Memory B cell (primary cell): Measurements from ENCODE around the gene RASGRP4.
"Not testable (repeated sequence)": the region's sequence is repeated elsewhere in the genome, so short reads cannot be mapped to it uniquely, and the experiment has no call there.

Experiments
- ATAC-seq: fragments of 150-1000 bp; cut with Tn5 transposase; 2 replicates; pipeline ENCODE4 v1.10.0; 2021; ENCODE audit warnings: low read depth, mild to moderate bottlenecking, moderate library complexity
- DNase-seq, 2 donors: peaks; one replicate each; pipeline ENCODE4 v3.0.0; 2022; ENCODE audit warnings: low spot score in 2 of 2
- H3K27ac Mint-ChIP-seq: one replicate; pipeline ENCODE4 v1.8.0; 2022; ENCODE audit warnings: mild to moderate bottlenecking, moderate library complexity, mixed read lengths
- H3K27me3 Mint-ChIP-seq: one replicate; pipeline ENCODE4 v1.8.0; 2022; ENCODE audit warnings: mixed read lengths
- H3K36me3 Mint-ChIP-seq: one replicate; pipeline ENCODE4 v1.8.0; 2022; ENCODE audit warnings: mild to moderate bottlenecking, mixed read lengths
- H3K4me1 Mint-ChIP-seq: one replicate; pipeline ENCODE4 v1.8.0; 2022; ENCODE audit warnings: mixed read lengths
- H3K4me3 Mint-ChIP-seq: one replicate; pipeline ENCODE4 v1.8.0; 2022; ENCODE audit warnings: mild to moderate bottlenecking, moderate library complexity, mixed read lengths
- H3K9me3 Mint-ChIP-seq: one replicate; pipeline ENCODE4 v1.8.0; 2022; ENCODE audit warnings: mixed read lengths

Gene RASGRP4

DNA sequence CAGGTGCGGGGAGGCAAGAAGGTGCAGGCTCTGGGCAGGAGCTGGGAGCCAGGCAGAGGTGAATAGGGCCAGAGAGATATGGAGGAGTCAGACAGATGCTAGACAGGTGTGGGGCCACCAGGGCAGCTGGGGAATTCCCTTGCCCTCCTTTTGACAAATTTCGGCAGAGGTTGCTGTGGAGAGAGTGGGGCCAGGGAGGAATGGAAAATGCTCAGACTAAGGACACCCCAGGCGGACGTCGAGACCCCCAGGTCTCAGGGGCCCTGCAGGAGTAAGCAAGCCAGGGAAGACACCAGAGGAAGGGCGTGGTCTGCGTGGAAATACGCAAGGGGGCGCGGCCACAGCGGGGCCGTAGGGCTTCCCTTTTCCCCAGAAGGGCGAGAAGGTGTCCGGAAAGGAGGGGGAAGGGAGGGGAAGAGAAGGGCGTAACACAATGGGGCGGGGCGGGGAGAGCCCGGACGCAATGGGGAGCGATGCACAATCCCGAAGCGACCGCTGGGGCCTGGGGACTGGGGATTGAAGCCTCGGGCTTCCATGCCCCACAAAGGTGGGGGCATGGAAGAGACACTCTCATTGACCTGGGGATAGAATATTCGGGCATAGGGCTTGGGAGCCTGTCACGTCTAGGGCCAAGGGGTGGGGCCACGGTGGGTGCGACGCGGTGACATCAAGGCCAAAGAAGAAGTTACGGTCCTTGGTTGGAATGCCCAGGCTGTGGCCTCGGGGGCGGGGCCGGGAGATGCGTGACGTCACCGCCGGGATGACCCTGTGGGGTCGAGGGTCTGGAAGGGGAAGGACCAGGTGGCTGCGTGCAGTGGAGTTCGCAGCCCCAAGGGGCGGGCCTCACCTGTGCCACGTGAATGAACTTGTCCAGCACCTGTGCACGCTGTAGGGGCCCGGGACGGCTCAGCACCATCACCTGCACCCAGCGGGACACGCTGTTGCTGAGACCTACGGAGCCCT lies 8.2 kb downstream of the RASGRP4 start:
- Mint-ChIP-seq H3K36me3 (no peaks in the 10 kb centered on the region), H3K27me3 (no peaks in the 10 kb centered on the region)
- DNase-seq = peak; percentile 45 to 50

DNA sequence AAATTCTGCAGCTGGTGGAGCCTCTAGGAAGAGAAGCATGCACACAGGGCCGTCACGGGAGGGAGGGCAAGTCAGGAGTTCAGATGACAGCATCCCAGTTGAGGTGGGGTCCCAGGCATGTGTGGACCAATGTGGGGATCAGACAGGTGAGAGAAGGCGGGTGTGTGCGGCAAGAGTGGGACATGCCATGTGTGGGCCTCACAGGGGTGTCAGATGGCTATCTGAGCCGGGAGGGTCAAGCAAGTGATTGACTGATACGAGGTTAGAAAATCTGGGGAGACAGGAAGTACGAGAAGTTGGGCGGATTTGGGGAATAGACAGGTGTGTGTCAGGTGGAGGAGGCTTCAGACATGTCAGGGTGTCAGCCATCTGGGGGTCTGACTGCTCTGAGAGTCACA lies 8.9 kb downstream of the RASGRP4 start:
- Mint-ChIP-seq H3K9me3 (no peaks in the 10 kb centered on the region), H3K4me1 (peaks cover 19% of the 10 kb centered on the region), H3K4me3 (peak overlapping the region; percentile 86), H3K27me3 (no peaks in the 10 kb centered on the region), H3K36me3 (no peaks in the 10 kb centered on the region), H3K27ac (peak overlapping the region; percentile 68)
- no peak for DNase-seq
- ATAC-seq = no peak

More for the DNA sequence above, 8.2 kb downstream of the RASGRP4 start:
- Mint-ChIP-seq H3K9me3 (no peaks in the 10 kb centered on the region), H3K4me3 (peak overlapping the region; percentile 86), H3K4me1 (peaks cover 19% of the 10 kb centered on the region), H3K27ac (peak overlapping the region; percentile 68)
- ATAC-seq = peak; percentile 80

DNA sequence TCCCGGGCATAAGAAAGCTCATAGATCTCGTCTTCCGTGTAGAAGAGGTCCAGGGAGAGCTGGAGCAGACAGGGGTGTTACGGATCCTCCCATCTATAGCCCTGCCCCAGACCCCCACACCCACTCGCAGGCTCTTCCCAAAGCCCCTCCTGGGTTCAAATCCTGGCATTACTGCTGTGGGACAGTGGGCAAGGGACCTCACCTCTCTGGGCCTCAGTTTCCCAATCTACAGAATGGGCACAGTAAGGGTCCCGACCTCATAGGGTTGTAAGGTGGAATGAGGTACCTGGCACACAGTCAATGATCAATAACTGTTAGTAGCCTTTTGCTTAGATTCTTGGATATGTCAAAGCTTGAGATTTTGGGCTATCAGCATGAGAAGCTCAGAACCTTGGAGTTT lies 12.6 kb downstream of the RASGRP4 start:
- no peaks in the 10 kb centered on the region for H3K27me3 Mint-ChIP-seq
- no peak overlapping the region for H3K27ac Mint-ChIP-seq
- ATAC-seq (no peak), DNase-seq (no peak)
- H3K9me3 Mint-ChIP-seq = no peaks in the 10 kb centered on the region
- peaks cover 12% of the 10 kb centered on the region for H3K4me1 Mint-ChIP-seq
- H3K36me3 Mint-ChIP-seq = peaks cover 2% of the 10 kb centered on the region
- no peak overlapping the region for H3K4me3 Mint-ChIP-seq

DNA sequence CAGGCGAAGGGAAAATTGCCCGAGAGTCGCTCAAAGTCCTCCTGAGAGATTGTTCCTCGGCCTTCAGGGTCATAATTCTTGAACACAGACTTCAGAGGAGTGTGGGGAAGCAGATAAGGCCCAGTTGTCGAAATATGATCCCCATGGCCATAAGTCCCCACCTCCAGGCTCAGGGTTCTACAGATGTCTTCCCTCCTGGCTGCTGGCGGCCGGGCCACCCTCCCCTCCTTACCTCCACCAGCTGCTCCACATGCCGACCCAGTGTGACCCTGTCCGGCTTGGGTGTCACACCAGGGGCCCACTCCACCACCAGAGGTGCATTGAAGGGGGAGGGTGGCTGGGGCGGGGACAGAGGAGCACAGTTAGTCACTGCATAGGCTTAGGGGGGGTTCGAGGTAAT lies 13.1 kb downstream of the RASGRP4 start:
- ATAC-seq (no peak), DNase-seq (no peak)
- Mint-ChIP-seq H3K9me3 (no peaks in the 10 kb centered on the region), H3K36me3 (peaks cover 2% of the 10 kb centered on the region), H3K27me3 (no peaks in the 10 kb centered on the region), H3K4me1 (peaks cover 10% of the 10 kb centered on the region), H3K27ac (no peak overlapping the region), H3K4me3 (no peak overlapping the region)

DNA sequence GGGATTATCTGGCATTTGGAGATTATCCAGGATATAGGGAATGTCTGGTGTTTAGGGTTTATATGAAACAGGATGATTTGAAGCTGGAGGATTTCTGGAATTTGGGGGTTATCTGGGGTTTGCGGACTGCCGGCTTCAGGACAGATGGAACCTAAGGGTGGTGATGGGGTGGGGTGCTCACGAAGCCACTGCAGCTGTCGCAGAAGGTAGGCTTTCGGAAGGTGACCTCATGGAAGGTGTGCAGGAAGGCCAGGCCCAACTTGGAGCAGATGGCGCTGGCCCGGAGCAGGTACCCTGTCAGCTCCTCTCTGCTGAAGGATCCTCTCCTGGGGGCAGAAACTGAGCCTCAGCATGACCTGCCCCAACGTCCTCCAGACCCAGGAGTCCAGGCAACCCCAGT lies 13.5 kb downstream of the RASGRP4 start:
- Mint-ChIP-seq H3K27ac (no peak overlapping the region), H3K27me3 (no peaks in the 10 kb centered on the region), H3K36me3 (peaks cover 2% of the 10 kb centered on the region), H3K9me3 (no peaks in the 10 kb centered on the region), H3K4me1 (peaks cover 6% of the 10 kb centered on the region), H3K4me3 (no peak overlapping the region)
- no peak for ATAC-seq
- DNase-seq = no peak

DNA sequence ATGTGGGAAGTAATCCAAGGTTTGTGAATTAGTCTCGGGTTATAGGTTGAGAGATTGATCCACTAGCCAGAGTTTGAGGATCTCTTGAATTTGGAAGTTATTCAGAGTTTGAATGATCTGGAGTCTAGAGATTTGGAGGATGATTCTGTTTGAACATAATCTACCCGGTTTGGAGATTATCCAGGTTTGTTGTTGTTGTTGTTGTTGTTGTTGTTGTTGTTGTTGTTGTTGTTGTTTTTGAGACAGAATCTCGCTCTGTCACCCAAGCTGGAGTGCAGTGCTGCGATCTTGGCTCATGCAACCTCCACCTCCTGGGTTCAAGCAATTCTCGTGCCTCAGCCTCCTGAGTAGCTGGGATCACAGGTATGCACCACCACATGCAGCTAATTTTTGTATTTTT lies 14.1 kb downstream of the RASGRP4 start:
- H3K27me3 Mint-ChIP-seq, H3K4me3 Mint-ChIP-seq, H3K36me3 Mint-ChIP-seq, H3K27ac Mint-ChIP-seq, H3K4me1 Mint-ChIP-seq, DNase-seq, ATAC-seq, H3K9me3 Mint-ChIP-seq: not testable (repeated sequence)

DNA sequence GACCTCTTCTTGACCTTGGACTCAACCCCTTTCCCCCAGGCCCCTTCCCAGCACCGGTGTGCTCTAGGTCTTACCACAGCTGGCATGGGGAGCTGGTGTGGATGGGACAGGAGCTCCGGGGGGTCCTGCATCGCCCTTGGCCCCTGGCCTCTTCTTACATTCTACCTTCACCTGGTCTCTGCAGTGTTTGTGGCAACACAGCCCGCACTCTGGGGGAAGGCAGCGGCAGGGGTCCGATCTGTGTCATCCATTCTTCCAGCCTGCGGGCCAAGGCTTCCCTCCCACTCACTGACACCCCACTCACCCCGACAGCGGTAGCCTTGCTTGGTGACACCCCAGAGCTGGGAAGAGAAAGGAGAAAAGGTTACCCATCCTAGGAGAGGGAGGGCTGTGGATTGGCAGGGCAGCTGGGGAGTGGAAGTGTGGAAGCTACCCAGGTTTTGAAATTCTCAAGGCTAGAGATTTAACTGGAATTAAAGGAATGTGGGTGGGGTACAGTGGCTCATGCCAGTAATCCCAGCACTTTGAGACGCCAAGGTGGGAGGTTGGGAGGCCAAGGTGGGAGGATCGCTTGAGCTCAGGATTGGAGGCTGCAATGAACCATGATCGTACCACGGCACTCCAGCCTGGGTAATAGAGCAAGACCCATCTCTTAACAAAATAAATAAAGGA lies 14.8 kb downstream of the RASGRP4 start:
- no peak overlapping the region for H3K4me3 Mint-ChIP-seq
- H3K9me3 Mint-ChIP-seq = no peaks in the 10 kb centered on the region
- ATAC-seq = no peak
- no peaks in the 10 kb centered on the region for H3K27me3 Mint-ChIP-seq
- no peak overlapping the region for H3K27ac Mint-ChIP-seq
- peaks cover 6% of the 10 kb centered on the region for H3K36me3 Mint-ChIP-seq
- H3K4me1 Mint-ChIP-seq = no peaks in the 10 kb centered on the region
- no peak for DNase-seq

DNA sequence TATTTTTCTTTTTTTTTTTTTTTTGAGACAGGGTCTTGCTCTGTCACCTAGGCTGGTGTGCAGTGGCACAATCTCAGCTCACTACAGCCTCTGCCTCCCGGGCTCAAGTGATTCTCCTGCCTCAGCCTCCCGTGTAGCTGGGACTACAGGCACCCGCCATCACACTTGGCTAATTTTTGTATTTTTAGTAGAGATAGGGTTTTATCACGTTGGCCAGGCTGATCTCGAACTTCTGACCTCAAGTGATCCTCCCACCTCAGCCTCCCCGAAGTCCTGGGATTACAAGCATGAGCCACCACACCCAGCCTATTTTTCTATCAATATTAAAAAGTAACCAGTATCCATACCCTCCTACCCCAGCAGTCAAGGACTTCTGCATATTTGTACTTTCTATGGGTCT lies 15.6 kb downstream of the RASGRP4 start:
- ATAC-seq, H3K27ac Mint-ChIP-seq, H3K9me3 Mint-ChIP-seq, H3K36me3 Mint-ChIP-seq, H3K4me1 Mint-ChIP-seq, H3K4me3 Mint-ChIP-seq, H3K27me3 Mint-ChIP-seq, DNase-seq: not testable (repeated sequence)

DNA sequence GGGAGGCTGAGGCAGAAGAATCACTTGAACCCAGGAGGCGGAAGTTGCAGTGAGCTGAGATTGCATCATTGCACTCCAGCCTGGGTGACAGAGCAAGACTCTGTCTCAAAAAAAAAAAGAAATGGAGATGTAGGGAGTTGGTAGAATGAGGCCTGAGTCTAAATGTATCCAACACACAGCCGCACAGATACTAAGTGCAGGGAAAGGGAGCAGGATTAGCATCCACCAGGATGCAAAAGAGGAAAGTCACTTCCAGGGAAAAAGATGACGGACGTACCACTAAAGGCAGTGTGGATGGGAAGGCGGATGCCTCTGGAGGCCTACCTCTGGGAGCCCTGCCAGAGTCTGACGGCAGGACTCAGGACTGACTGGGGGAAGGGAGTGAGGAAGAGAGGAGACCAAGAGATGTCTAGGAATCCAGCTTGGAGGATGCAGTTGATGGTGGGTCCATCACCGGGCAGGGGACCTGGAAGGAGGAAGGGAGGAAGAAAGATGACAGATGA lies 16.3 kb downstream of the RASGRP4 start:
- no peak for DNase-seq
- no peaks in the 10 kb centered on the region for H3K4me1 Mint-ChIP-seq
- no peaks in the 10 kb centered on the region for H3K9me3 Mint-ChIP-seq
- no peak for ATAC-seq
- H3K27ac Mint-ChIP-seq = no peak overlapping the region
- no peak overlapping the region for H3K4me3 Mint-ChIP-seq
- peaks cover 10% of the 10 kb centered on the region for H3K36me3 Mint-ChIP-seq
- no peaks in the 10 kb centered on the region for H3K27me3 Mint-ChIP-seq

DNA sequence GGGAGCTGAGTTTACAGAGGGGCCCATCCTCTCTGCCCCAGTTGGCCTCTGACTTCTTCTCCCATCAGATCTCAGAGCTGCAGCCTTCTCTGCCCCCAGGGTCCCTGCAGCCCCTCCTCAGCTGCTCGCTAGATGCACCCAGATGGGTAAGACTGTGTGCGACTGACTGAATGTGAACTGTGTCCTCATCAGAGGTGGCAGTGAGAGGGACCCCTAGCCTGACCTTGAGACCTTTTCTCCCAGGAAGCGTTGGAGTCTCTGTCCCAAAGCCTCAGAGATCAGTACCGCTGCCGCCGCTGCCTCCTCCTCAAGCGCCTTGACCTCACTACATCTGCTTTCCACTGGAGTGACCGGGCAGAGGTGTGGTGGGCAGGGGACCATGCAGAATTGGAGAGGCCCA lies 20.7 kb downstream of the RASGRP4 start:
- no peak for ATAC-seq
- no peak overlapping the region for H3K27ac Mint-ChIP-seq
- peaks cover 10% of the 10 kb centered on the region for H3K36me3 Mint-ChIP-seq
- peaks cover 7% of the 10 kb centered on the region for H3K4me1 Mint-ChIP-seq
- H3K27me3 Mint-ChIP-seq = peaks cover under 1% of the 10 kb centered on the region
- no peaks in the 10 kb centered on the region for H3K9me3 Mint-ChIP-seq
- H3K4me3 Mint-ChIP-seq = peak overlapping the region; percentile 29
- no peak for DNase-seq

DNA sequence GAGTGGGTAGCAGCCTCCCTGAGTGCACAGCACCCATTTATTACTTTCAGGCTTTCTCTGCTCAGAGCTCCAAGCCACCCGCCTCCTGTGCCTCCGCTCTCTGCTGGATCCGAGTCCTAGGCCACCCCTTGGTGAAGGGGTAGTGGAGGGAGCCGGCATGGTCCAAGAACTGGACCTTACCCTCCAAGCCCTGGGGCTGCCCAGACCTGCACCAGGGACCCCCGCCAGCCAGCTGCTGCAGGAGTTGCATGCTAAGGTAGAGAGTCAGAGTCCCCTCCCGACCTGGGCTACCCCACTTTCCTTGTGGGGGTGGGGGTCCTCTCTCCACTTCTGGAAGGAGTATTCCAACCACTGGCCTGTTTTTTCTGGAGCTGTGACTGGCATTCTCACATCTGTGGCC lies 21.2 kb downstream of the RASGRP4 start:
- Mint-ChIP-seq H3K27ac (no peak overlapping the region), H3K27me3 (peaks cover 3% of the 10 kb centered on the region), H3K4me1 (peaks cover 7% of the 10 kb centered on the region), H3K36me3 (peaks cover 10% of the 10 kb centered on the region), H3K9me3 (no peaks in the 10 kb centered on the region), H3K4me3 (peak overlapping the region; percentile 29)
- ATAC-seq = no peak
- no peak for DNase-seq

DNA sequence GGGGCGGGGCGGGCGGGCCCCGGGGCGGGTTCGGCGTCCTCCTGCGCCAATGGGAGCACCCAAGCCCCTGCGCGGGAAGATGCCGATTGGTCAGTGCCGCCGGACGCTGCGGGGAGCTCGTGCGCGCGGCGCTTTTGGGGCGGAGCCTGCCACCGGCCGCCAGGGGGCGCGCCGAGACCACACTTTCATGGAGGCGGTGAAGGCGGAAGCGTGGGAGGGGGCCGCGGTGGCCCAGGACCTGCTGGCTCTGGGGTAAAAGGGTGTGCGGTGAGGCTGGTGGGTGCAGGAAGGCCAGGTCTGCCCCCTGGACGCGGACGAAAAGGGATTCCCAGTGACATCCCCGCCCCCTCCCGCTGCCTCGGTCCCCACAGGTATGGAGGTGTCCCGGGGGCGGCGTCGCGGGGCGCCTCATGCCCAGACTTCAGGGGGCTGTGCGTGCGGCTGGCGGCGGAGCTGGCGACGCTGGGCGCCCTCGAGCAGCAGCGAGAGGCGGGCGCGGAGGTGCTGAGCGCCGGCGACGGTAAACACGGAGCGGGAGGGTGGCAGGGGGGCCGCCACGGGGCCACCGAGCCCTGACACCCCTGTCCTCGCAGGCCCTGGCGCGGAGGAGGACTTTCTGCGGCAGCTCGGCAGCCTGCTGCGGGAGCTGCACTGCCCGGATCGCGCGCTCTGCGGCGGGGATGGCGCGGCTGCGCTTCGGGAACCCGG lies 22.9 kb downstream of the RASGRP4 start, which contains the start of gene FAM98C:
FAM98C (plus strand) TSS at position 127 of the 708 bp plus-strand sequence; CDS start at position 188, 61 bp downstream.
- Mint-ChIP-seq H3K9me3 (no peaks in the 10 kb centered on the region), H3K4me1 (peaks cover 7% of the 10 kb centered on the region), H3K27ac (peak within 1 kb of the TSS; percentile 91), H3K4me3 (peak within 1 kb of the TSS; percentile 91), H3K36me3 (peaks cover 7% of the 10 kb centered on the region), H3K27me3 (peaks cover 8% of the 10 kb centered on the region)
- ATAC-seq (peak; percentile 94), DNase-seq (peak; percentile 98)

DNA sequence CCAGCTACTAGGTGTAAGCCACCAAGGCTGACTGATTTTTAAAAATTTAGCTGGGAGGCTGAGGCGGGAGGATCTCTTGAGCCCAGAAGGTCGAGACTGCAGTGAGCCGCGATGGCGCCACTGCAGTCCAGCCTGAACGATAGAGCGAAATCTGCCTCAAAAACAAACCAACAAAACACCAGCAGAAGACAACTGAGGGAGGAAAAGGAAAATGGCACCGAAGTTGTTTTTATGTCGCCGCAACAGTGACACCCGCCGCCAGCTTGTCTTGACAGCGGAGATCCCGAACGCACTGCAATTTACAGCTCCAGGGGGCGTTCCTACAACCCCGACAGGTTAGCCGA lies 23.4 kb downstream of the RASGRP4 start:
- peaks cover 8% of the 10 kb centered on the region for H3K27me3 Mint-ChIP-seq
- H3K27ac Mint-ChIP-seq = peak overlapping the region; percentile 91
- no peak for ATAC-seq

DNA sequence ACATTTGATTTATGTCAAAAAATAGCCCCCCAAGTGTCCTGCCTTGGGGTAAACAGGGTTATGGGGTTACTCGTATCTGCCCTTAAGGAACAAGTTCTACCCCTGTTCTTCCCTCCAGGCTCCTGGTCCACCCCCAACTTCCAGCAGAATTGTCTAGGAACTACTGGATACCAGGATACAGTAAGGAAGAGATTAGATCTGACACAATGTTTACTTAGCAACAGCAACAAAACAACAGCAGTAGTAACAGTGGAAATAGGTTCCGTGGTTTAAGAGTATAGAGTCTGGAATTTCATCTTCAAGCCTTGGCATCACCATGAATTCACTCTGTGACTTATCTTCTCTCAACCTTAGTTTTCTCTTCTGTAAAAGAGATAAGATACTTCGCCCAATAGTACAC lies 24.9 kb downstream of the RASGRP4 start:
- no peak for DNase-seq
- H3K36me3 Mint-ChIP-seq = peaks cover 4% of the 10 kb centered on the region
- no peak for ATAC-seq
- H3K27ac Mint-ChIP-seq = no peak overlapping the region
- H3K4me1 Mint-ChIP-seq = peaks cover 7% of the 10 kb centered on the region
- H3K27me3 Mint-ChIP-seq = peaks cover 12% of the 10 kb centered on the region
- H3K4me3 Mint-ChIP-seq = no peak overlapping the region
- no peaks in the 10 kb centered on the region for H3K9me3 Mint-ChIP-seq

More for the DNA sequence above, 23.4 kb downstream of the RASGRP4 start:
- Mint-ChIP-seq H3K36me3 (peaks cover 7% of the 10 kb centered on the region), H3K4me1 (peaks cover 7% of the 10 kb centered on the region), H3K9me3 (no peaks in the 10 kb centered on the region), H3K4me3 (peak overlapping the region; percentile 91)
- DNase-seq = no peak
